HEK293 (cell line): ENCODE measurements around the gene TMEM259.

Experiments used
- ATF2 ChIP-seq: fragments of 450-650 bp; formaldehyde crosslinking; IDR thresholded peaks from 2 replicates; pipeline ENCODE4 v1.5.1; 2016; ENCODE audit warnings: missing biosample characterization, missing genetic modification characterization, low read depth
- CTCF ChIP-seq: fragments of 450-650 bp; formaldehyde crosslinking; IDR thresholded peaks from 2 replicates; pipeline ENCODE4 v1.5.1; 2016; ENCODE audit warnings: missing biosample characterization, missing genetic modification characterization
- KLF9 ChIP-seq: fragments of 450-650 bp; formaldehyde crosslinking; IDR thresholded peaks from 2 replicates; pipeline ENCODE4 v1.5.1; 2016; ENCODE audit warnings: missing biosample characterization, missing genetic modification characterization, low read depth
- SP2 ChIP-seq: fragments of 450-650 bp; formaldehyde crosslinking; IDR thresholded peaks from 2 replicates; pipeline ENCODE4 v1.5.1; 2016; ENCODE audit warnings: missing biosample characterization, missing genetic modification characterization
- ZNF146 ChIP-seq: fragments of 450-650 bp; formaldehyde crosslinking; IDR thresholded peaks from 2 replicates; pipeline ENCODE4 v1.5.1; 2016; ENCODE audit warnings: missing biosample characterization, missing genetic modification characterization
- TF ChIP-seq, protein P1 (sequence below): fragments of 450-650 bp; formaldehyde crosslinking; IDR thresholded peaks from 2 replicates; pipeline ENCODE4 v1.5.1; 2016; ENCODE audit warnings: missing biosample characterization, missing genetic modification characterization
- TF ChIP-seq, protein P2 (sequence below): fragments of 450-650 bp; formaldehyde crosslinking; IDR thresholded peaks from 2 replicates; pipeline ENCODE4 v1.5.1; 2016; ENCODE audit warnings: missing biosample characterization, missing genetic modification characterization

GRCh38 chr19:961866-962620, 58.9 kb downstream of the TMEM259 start:
- no peak for TF ChIP-seq CTCF
- TF ChIP-seq, protein P1, sequence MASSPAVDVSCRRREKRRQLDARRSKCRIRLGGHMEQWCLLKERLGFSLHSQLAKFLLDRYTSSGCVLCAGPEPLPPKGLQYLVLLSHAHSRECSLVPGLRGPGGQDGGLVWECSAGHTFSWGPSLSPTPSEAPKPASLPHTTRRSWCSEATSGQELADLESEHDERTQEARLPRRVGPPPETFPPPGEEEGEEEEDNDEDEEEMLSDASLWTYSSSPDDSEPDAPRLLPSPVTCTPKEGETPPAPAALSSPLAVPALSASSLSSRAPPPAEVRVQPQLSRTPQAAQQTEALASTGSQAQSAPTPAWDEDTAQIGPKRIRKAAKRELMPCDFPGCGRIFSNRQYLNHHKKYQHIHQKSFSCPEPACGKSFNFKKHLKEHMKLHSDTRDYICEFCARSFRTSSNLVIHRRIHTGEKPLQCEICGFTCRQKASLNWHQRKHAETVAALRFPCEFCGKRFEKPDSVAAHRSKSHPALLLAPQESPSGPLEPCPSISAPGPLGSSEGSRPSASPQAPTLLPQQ (tag by site-specific recombination) = peak; percentile 76
- no peak for TF ChIP-seq ZNF146 (tag by site-specific recombination)
- peak; percentile 18; the same call in 1 of the 2 replicates for TF ChIP-seq KLF9
- TF ChIP-seq SP2 = 0 out of 2 replicates have a peak, but pooled peaks have one; percentile 20
- no peak for TF ChIP-seq ATF2 (tag by site-specific recombination)
- TF ChIP-seq, protein P2, sequence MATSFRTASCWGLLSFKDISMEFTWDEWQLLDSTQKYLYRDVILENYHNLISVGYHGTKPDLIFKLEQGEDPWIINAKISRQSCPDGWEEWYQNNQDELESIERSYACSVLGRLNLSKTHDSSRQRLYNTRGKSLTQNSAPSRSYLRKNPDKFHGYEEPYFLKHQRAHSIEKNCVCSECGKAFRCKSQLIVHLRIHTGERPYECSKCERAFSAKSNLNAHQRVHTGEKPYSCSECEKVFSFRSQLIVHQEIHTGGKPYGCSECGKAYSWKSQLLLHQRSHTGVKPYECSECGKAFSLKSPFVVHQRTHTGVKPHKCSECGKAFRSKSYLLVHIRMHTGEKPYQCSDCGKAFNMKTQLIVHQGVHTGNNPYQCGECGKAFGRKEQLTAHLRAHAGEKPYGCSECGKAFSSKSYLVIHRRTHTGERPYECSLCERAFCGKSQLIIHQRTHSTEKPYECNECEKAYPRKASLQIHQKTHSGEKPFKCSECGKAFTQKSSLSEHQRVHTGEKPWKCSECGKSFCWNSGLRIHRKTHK (tag by site-specific recombination) = no peak
